HG03060 (cell line): ENCODE results near the gene SHB.

Experiments used
- ATAC-seq: cut with Tn5 transposase; IDR thresholded peaks from one replicate; pipeline ENCODE4 v1.9.1; 2021; ENCODE audit warnings: low read depth, moderate number of reproducible peaks; ENCODE audit not compliant: unreplicated experiment

The SHB gene

GRCh38 chr9:38026840-38027527 lies 42.0 kb downstream of the SHB start:
- no peak for ATAC-seq

DNA sequence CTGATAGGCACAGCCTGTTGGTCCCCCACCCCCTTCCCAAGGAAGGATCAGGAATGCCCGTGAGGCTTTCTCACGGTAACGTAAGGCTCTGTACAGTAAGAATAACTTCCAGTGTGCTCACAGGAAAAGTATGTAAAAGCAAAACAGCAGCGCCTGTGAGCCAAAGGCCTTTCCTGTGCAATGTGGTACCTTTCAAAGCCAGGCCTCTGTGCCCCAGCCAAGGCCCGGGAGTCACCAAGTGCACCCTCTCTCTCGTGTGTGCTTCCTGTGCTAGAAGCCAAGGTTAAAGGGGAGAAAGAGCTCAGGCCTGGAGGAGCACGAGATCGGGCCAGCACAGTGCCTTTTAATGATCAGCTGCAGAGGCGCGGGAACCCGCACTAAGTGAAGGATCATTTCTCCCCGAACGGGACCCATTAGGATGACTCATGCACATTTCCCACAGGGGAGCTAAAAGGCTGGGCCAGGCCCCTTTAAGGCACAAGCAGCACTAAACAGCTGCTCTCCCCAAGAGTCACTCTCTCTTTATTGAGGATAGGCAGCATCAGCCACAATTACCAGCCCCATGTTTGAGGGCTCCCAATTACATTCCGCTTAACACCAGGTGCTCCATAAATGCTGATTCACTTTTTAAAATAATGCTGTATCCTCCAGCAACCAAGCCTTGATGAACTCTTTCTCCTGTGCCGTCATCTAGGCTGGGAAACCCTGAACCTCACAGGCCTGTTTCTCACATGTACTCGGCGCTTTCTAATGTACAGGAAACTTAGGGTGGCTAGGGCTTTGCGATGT lies 42.8 kb downstream of the SHB start:
- ATAC-seq, result no peak

DNA sequence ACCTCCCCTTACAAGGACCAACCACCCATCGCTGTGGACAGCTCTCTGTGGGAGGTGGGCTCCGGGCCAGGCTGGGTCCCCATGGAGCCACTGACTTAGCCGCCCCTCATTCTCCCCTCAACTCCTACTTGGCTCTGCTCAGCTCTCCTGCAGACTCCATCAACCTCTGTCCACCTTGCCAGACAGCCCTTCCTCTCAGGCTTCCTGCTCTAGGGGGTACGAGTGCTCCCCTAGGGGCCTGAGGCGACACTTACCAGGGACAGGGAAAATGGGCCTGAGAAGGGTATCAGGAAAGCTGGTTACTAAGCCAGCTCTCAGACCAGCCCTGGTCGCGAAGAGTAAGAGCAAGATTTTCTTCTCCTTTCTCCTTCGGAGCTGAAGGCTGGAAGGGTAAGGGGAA lies 43.9 kb downstream of the SHB start:
- no peak for ATAC-seq

DNA sequence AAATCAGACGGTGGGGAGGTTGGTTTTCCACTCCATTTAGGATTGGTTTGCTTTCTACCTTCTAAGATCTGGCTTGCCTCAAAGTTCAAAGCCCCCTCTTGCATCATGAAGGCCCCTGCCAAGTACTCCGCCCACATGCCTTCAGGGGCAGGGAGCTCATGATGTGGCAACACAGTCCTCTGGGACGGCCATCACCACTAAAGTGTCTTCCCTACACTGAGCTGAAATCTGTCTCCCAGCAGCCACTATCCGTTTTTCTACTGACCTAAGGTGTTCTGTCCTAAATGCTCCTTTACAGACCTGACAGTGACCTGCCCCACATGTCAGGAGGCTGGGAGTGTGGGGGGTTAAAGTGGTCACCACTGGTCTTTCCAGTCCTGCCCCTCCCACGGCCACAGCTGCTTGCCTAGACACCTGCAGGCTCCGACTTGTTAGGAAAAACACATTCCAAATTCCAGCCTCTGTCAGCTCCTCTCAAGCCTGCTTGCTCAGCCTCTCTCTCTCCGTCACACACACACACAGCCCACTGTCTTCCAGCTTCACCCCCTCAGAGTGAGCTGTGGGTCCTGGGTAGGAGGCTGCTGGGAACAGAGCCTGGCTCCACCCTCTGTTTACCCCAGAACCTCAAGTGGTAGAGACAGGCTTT lies 44.9 kb downstream of the SHB start:
- ATAC-seq, result no peak

DNA sequence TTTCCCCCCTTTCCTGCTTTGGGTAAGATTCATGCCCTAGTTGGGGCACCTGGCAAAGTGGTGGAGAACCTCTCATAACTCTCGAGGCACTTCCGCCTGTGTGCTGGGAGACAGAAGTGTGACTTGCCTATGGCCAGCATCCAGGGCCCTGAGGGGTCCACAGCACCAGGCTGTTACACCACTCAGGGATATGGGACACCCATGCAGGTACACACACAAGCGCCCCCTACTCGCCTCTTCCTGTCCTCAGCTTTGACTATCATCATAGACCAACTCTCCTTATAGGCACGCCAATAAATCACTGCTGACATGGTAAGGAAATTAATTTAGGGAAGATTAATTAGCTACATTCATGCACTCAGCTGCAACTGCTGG lies 45.4 kb downstream of the SHB start:
- ATAC-seq, result no peak

DNA sequence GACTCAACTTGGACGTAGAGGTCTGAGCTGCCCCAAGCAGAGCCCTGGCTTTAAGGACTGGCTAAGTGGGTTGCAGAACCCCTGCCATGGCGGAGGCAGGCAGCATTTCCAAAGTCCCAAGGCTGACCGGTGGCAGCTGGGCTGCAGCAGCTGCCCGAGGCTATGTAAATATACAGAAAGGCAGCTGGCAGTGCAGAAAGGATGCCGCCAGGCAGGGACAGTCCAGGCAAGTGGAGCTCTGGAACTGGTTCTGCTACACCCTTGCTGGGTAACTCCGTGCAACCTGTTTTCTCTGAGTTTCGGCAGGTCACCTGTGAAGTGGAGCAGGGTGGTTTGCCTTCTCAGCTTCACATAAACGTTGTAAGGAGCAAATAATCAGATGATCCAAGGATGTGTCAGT lies 46.0 kb downstream of the SHB start:
- no peak for ATAC-seq

GRCh38 chr9:38022203-38022895 lies 46.7 kb downstream of the SHB start:
- ATAC-seq, result no peak

GRCh38 chr9:38020151-38021076 lies 48.6 kb downstream of the SHB start:
- ATAC-seq, result no peak

DNA sequence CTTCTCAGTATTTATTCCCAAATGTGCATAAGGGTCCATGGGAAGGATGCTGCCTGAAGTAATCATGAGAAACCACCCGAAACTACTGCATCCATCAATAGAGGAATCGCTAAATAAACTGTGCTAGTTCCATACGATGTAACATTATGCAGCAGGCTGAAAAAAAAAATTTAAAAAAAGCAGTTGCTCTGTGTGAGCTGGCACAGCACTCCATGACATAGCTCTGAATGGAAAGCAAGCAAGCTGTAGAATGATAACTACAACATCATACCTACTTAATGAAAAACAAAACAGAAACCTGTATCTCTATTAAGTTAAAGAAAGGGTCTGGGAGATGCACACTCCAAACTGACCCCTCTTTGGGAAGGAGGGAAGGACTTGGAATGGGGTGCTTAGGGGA lies 49.3 kb downstream of the SHB start:
- no peak for ATAC-seq

- ATAC-seq, result no peak
These were observed 49.9 kb downstream of the SHB start for GRCh38 chr9:38018958-38019602.

DNA sequence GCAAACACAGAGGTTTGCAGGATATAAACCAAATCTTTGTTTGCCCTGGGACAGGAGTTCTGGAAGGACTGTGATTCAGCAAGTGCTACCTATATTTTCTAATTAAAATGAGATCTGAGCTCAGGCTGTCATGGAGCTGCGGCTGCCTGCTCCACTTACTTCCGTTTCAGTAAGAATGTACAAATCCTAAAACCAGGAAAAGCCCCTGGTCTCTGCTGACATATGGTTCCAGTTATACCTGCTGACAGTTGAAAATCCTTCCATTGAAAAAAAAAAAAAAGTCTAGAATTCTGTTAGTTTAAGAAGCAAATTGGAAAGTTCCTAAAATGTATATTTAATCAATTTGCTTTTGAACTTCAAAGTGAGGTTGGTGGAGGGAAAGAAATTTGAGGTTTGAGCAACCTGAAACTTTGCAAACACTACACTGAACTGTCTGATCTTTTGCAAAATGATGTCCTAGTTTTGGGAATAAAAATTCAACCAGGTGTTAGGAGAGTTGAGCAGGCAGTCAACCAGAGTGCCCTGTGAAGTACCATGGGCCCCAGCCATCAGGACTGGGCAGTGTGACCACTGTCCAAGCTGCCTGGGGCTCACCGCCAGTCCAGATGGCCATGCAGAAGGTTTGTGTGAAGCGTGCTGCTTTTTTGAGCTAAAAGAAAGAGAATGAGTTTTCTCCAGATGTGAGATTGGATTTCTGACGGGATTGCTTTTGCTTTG lies 50.6 kb downstream of the SHB start:
- no peak for ATAC-seq

- ATAC-seq, result no peak
These were observed 51.2 kb downstream of the SHB start for GRCh38 chr9:38017885-38018186.

GRCh38 chr9:38017149-38017884 lies 51.7 kb downstream of the SHB start:
- no peak for ATAC-seq

DNA sequence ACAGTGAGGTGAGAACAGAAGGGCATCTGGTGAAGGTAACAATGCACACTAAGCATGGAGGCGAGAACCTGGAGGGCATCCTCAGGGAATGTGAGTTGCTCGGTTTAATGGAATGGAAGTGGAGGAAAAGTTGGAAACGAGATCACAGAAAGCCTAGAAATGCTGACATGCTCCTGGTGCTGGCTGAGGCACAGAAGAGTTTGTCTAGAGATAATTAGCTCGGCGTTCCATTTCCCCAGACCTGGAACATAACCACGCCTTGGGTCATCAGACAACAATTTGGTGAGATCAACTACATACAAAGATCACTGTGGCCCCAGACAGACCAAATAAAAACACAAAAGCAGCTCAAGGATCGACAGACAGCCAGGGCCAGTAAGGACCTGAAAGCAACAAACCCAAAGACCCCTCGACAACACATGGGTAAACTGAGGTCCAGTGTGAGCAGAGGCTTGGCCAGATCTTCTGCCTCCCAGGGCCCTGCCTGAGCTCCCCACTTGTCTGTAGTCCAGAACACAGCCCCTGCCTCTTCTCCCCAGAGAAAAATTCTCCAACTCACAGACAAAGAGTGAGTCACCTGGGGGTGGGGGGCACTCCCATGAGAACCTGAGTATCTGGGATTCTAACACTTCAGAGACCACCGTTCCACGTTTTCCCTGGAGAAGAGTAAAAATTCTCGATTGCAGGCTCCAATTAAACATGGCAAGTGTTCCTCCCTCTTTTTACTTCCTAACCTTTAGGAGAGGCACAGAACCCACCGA lies 52.5 kb downstream of the SHB start:
- no peak for ATAC-seq

GRCh38 chr9:38015906-38016305 lies 53.1 kb downstream of the SHB start:
- no peak for ATAC-seq

DNA sequence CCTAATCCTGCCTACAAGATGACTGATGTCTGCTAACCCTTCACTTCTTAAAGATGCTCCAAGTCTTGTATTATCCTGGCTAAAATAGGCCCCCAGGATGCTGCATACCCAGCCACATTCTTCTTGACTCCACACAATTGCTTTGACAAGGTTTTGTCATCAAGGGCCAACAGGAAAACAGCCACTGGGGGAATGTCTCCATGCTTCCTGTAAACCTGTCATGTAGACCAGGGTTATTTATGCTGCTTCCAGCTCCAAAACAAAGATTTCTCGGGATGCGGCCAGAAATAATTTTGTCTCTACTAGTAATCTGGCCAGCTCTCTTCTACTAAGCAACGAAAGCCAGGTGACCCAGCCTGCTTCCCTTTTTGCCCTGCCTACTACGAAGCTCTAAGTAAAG lies 53.8 kb downstream of the SHB start:
- ATAC-seq, result no peak

DNA sequence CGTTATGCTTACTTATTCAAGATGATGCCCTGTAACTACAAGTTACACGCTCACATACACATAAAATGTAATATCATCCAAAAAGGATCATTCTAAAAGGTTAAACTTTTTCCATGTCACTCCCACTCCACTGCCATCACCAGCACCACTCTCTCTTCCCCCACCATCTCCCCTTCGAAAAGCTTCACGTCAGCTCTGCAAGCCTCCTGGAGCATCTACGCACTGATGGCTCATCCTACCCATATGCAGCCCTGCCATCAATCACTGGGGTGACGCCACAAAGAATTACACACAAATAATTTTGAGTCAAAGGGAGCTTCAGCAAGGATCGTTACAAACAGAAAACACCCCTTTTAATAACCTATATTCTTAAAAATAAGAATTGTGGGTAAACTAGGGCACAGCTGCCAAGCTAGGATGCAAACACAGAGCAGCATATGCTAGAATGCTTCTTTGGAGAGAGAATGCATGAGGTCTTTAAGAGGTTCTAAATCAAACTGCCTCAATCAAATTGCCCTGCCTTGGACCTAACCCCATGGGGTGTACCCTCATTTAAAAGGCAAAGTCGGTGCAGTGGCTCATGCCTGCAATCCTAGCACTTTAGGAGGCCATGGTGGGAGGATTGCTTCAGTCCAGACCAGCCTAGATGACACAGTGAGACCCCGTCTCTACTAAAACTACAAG lies 56.1 kb downstream of the SHB start:
- no peak for ATAC-seq
